Measurements from ENCODE around the gene MED14.

Gene MED14

GRCh38 chrX:40603446-40603845 lies 131.9 kb downstream of the MED14 start:
- ATAC-seq = no peak
- TF ChIP-seq ZNF70 (CRISPR knock-in tag; IDR thresholded peaks at IDR 0.05) (no peak), GLIS3 (CRISPR knock-in tag; IDR thresholded peaks at IDR 0.05) (no peak), CREB5 (CRISPR knock-in tag; IDR thresholded peaks at IDR 0.05; ENCODE audit: low read depth) (no peak), POU6F1 (CRISPR knock-in tag; IDR thresholded peaks at IDR 0.05; ENCODE audit: borderline replicate concordance, low read depth) (no peak), PATZ1 (CRISPR knock-in tag; IDR thresholded peaks at IDR 0.05; ENCODE audit: borderline replicate concordance) (no peak), TOX (CRISPR knock-in tag; IDR thresholded peaks at IDR 0.05; ENCODE audit: borderline replicate concordance) (no peak), ZC3H10 (CRISPR knock-in tag; IDR thresholded peaks at IDR 0.05) (no peak), ISL1 (CRISPR knock-in tag; IDR thresholded peaks at IDR 0.05) (no peak), CSRNP3 (CRISPR knock-in tag; IDR thresholded peaks at IDR 0.05) (no peak), SNAI2 (CRISPR knock-in tag; IDR thresholded peaks at IDR 0.05) (no peak), ZFP3 (CRISPR knock-in tag; IDR thresholded peaks at IDR 0.05) (no peak), PPARA (CRISPR knock-in tag; IDR thresholded peaks at IDR 0.05; ENCODE audit: borderline replicate concordance) (no peak), RARB (CRISPR knock-in tag; IDR thresholded peaks at IDR 0.05) (no peak), TSHZ2 (CRISPR knock-in tag; IDR thresholded peaks at IDR 0.05) (no peak), CSDC2 (CRISPR knock-in tag; IDR thresholded peaks at IDR 0.05) (no peak), ARNTL (CRISPR knock-in tag; IDR thresholded peaks at IDR 0.05; ENCODE audit: borderline replicate concordance, low read depth) (no peak), ESRRG (CRISPR knock-in tag; IDR thresholded peaks at IDR 0.05) (no peak), ZNF8 (CRISPR knock-in tag; IDR thresholded peaks at IDR 0.05) (no peak)
